Loucy (cell line): ENCODE data around the gene JARID2.

Experiments
- H2AFZ ChIP-seq: fragments of 200-600 bp; sonication (generic); 2 replicates; pipeline ENCODE4 v1.6.0; 2016; ENCODE audit warnings: antibody characterized with exemption, mild to moderate bottlenecking, low read length, moderate library complexity
- H3F3A ChIP-seq: fragments of 200-600 bp; 2 replicates; pipeline ENCODE4 v1.6.0; 2016; ENCODE audit warnings: antibody characterized with exemption, low read depth, mild to moderate bottlenecking
- H3K27me3 ChIP-seq: fragments of 200-600 bp; sonication (generic); 2 replicates; pipeline ENCODE4 v1.6.1; 2014; ENCODE audit warnings: low read length, mild to moderate bottlenecking; ENCODE audit not compliant: insufficient read depth, poor library complexity, severe bottlenecking
- H3K36me3 ChIP-seq: fragments of 200-600 bp; sonication (generic); 2 replicates; pipeline ENCODE4 v1.6.1; 2016; ENCODE audit warnings: low read length; ENCODE audit not compliant: insufficient read depth
- H3K4me1 ChIP-seq: fragments of 200-600 bp; sonication (generic); 2 replicates; pipeline ENCODE4 v1.5.1; 2014; ENCODE audit warnings: low read length, mild to moderate bottlenecking; ENCODE audit not compliant: insufficient read depth, poor library complexity, severe bottlenecking
- H3K4me2 ChIP-seq: fragments of 200-600 bp; sonication (generic); 2 replicates; pipeline ENCODE4 v1.6.0; 2014; ENCODE audit warnings: antibody characterized with exemption, low read length, low read depth, mild to moderate bottlenecking; ENCODE audit not compliant: poor library complexity, severe bottlenecking
- H3K4me3 ChIP-seq: fragments of 200-600 bp; sonication (generic); 2 replicates; pipeline ENCODE4 v1.5.1; 2014; ENCODE audit warnings: low read length, mild to moderate bottlenecking, mixed read lengths; ENCODE audit not compliant: poor library complexity, severe bottlenecking
- H3K79me2 ChIP-seq: fragments of 200-600 bp; sonication (generic); 2 replicates; pipeline ENCODE4 v1.6.1; 2014; ENCODE audit warnings: low read length; ENCODE audit not compliant: insufficient read depth
- H3K9ac ChIP-seq: fragments of 200-600 bp; sonication (generic); 2 replicates; pipeline ENCODE4 v1.6.0; 2014; ENCODE audit warnings: mild to moderate bottlenecking, low read depth, low read length, moderate library complexity; ENCODE audit not compliant: poor library complexity, severe bottlenecking
- H3K9me2 ChIP-seq: fragments of 200-600 bp; sonication (generic); replicated peaks from 2 replicates; pipeline ENCODE4 v1.6.1; 2016; ENCODE audit warnings: low read depth, low read length, mixed read lengths
- H3K9me3 ChIP-seq: fragments of 200-600 bp; sonication (generic); 2 replicates; pipeline ENCODE4 v1.6.1; 2014; ENCODE audit warnings: mild to moderate bottlenecking, antibody characterized with exemption, low read length, low read depth; ENCODE audit not compliant: insufficient read depth
- H4K20me1 ChIP-seq: fragments of 200-600 bp; sonication (generic); 2 replicates; pipeline ENCODE4 v1.6.0; 2014; ENCODE audit warnings: antibody characterized with exemption, low read length, mild to moderate bottlenecking; ENCODE audit not compliant: insufficient read depth, poor library complexity, severe bottlenecking
- EZH2phosphoT487 ChIP-seq: fragments of 200-600 bp; IDR thresholded peaks from 2 replicates; pipeline ENCODE4 v1.6.1; 2018; ENCODE audit warnings: antibody characterized with exemption, mild to moderate bottlenecking, moderate library complexity, borderline replicate concordance
- TF ChIP-seq, protein P1 (sequence below): fragments of 200-600 bp; sonication (generic); conservative IDR thresholded peaks from 2 replicates; pipeline ENCODE4 v1.5.1; 2014; ENCODE audit warnings: mild to moderate bottlenecking, antibody characterized with exemption, low read length

Gene JARID2

DNA sequence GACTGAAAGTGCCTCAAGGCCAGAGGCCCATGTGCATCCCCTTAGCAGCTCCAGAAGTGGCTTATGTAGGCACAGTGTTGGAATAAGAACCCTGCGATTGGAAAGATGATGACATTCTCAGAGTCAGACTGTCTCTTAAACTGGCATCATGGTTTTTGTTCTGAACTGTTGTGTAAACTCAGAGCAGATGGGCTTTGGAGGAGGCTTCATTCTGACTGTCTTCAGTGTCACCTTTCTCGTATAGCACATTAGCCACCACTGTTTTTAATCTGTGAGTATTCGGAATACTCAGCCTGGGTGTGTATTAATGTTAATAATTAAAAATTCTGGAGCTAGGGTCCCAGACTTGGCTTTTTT is 140.9 kb downstream of the JARID2 start:
- H3K79me2 ChIP-seq = peaks cover 100% of the 10 kb centered on the region
- H4K20me1 ChIP-seq = peaks cover 97% of the 10 kb centered on the region
- TF ChIP-seq, protein P1, sequence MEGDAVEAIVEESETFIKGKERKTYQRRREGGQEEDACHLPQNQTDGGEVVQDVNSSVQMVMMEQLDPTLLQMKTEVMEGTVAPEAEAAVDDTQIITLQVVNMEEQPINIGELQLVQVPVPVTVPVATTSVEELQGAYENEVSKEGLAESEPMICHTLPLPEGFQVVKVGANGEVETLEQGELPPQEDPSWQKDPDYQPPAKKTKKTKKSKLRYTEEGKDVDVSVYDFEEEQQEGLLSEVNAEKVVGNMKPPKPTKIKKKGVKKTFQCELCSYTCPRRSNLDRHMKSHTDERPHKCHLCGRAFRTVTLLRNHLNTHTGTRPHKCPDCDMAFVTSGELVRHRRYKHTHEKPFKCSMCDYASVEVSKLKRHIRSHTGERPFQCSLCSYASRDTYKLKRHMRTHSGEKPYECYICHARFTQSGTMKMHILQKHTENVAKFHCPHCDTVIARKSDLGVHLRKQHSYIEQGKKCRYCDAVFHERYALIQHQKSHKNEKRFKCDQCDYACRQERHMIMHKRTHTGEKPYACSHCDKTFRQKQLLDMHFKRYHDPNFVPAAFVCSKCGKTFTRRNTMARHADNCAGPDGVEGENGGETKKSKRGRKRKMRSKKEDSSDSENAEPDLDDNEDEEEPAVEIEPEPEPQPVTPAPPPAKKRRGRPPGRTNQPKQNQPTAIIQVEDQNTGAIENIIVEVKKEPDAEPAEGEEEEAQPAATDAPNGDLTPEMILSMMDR = no peak
- TF ChIP-seq EZH2phosphoT487 = no peak
- H3K9ac ChIP-seq = no peak overlapping the region
- H3K4me3 ChIP-seq = no peak overlapping the region
- peaks cover 74% of the 10 kb centered on the region for H3K4me1 ChIP-seq
- H3K27me3 ChIP-seq = no peaks in the 10 kb centered on the region
- H3K4me2 ChIP-seq = no peak overlapping the region
- peaks cover 21% of the 10 kb centered on the region for H3K36me3 ChIP-seq
- no peaks in the 10 kb centered on the region for H3K9me3 ChIP-seq
- no peak overlapping the region for H2AFZ ChIP-seq
- no peaks in the 10 kb centered on the region for H3K9me2 ChIP-seq
- H3F3A ChIP-seq = no peaks in the 10 kb centered on the region

DNA sequence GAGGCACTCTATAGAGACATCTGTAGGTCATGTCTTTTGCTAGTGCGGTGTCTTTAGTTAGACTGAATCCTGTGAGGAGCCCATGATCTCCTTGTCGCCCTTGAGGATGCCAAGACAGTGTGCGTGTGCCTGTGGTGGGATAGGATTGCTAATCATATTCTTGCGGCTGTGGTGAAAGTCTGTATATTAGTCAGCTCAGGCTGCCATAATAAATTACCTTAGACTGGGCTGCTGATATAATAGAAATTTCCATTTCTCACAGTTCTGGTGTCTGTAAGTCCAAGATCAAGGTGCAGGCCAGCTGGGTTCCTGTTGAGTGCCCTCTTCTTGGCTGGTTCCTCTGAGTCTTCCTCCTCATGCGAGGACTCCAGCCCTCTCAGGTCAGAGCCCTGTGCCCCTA is 141.2 kb downstream of the JARID2 start:
- no peaks in the 10 kb centered on the region for H3K9me3 ChIP-seq
- no peak overlapping the region for H3K4me2 ChIP-seq
- H3K79me2 ChIP-seq = peaks cover 100% of the 10 kb centered on the region
- H3K9me2 ChIP-seq = no peaks in the 10 kb centered on the region
- peaks cover 97% of the 10 kb centered on the region for H4K20me1 ChIP-seq
- H3K4me1 ChIP-seq = peaks cover 76% of the 10 kb centered on the region
- H3K9ac ChIP-seq = no peak overlapping the region
- peaks cover 22% of the 10 kb centered on the region for H3K36me3 ChIP-seq
- H3F3A ChIP-seq = no peaks in the 10 kb centered on the region
- TF ChIP-seq, protein P1 = no peak
- TF ChIP-seq EZH2phosphoT487 = no peak
- H3K4me3 ChIP-seq = no peak overlapping the region
- no peak overlapping the region for H2AFZ ChIP-seq
- H3K27me3 ChIP-seq = no peaks in the 10 kb centered on the region

DNA sequence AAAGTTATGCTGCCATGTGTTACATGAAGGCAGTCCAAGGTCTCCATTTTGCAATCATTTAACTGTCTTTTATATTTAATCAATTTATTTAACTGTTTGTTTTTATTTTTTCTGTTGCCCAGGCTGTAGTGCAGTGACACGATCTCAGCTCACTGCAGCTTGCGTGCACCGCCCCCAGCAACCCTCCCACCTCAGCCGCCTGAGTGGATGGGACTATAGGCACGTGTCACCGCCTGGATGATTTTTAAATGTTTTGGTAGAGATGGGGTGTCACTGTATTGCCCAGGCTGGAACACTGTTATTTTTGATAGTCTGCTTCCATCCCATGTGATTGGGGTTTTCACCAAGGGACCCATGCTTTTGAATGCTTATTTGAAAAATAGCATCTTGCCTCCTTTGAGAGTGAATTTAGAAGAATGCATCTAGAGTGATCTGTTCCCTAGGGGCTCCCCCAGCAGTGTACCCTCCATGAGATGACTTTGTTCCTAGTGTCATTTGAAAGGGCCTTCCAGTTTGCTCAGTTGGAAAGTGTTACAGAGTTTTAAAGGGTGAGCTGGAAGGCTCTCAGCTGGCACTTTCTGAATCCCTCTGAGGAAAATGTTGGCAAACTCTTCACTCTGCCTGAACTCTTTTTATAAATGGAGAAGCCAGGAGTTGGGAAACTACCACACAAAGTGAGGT is 143.4 kb downstream of the JARID2 start:
- H3K4me2 ChIP-seq = peak overlapping the region; percentile 37
- no peaks in the 10 kb centered on the region for H3F3A ChIP-seq
- no peaks in the 10 kb centered on the region for H3K9me3 ChIP-seq
- H3K9ac ChIP-seq = no peak overlapping the region
- no peaks in the 10 kb centered on the region for H3K9me2 ChIP-seq
- peaks cover 27% of the 10 kb centered on the region for H3K36me3 ChIP-seq
- peaks cover 96% of the 10 kb centered on the region for H4K20me1 ChIP-seq
- H3K4me1 ChIP-seq = peaks cover 74% of the 10 kb centered on the region
- no peaks in the 10 kb centered on the region for H3K27me3 ChIP-seq
- no peak overlapping the region for H2AFZ ChIP-seq
- no peak for TF ChIP-seq EZH2phosphoT487
- TF ChIP-seq, protein P1 = no peak
- peaks cover 100% of the 10 kb centered on the region for H3K79me2 ChIP-seq
- no peak overlapping the region for H3K4me3 ChIP-seq
